Measurements from ENCODE around the gene UST.
A peak's percentile ranks its signal among the peaks of the same experiment; 100 is the strongest.
"Not testable (repeated sequence)": the region's sequence is repeated elsewhere in the genome, so short reads cannot be mapped to it uniquely, and the experiment has no call there.

Gene UST

DNA sequence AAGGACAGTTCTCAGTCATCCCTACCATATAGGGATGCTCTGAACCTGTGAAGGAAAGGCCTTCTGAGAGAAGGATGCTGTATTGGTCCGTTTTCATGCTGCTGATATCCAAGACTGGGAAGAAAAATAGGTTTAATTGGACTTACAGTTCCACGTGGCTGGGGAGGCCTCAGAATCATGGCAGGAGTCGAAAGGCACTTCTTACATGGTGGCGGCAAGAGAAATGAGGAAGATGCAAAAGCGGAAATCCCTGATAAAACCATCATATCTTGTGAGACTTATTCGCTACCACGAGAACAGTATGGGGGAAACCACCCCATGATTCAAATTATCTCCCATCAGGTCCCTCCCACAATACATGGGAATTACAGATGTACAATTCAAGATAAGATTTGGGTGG is 209.3 kb downstream of the UST start:
- not testable (repeated sequence) for DNase-seq

DNA sequence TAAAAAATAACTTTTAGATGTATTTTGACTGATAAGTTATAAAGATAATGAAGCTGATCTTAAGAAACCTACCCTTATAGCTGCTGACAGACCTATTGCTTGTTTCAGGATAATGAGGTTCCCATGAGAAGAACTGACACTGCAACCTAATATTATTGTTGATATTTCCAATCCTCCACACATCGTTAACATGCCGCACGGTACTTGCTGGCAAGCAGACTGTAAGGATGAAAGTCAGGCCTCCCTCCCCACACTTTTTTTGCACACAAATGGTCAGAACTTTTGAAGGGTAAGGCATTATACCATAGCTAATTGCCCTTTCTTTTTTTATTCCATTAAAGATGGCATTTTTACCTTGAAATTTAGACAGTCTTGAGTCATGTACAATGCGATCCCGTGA is 210.9 kb downstream of the UST start:
- no peak for DNase-seq

DNA sequence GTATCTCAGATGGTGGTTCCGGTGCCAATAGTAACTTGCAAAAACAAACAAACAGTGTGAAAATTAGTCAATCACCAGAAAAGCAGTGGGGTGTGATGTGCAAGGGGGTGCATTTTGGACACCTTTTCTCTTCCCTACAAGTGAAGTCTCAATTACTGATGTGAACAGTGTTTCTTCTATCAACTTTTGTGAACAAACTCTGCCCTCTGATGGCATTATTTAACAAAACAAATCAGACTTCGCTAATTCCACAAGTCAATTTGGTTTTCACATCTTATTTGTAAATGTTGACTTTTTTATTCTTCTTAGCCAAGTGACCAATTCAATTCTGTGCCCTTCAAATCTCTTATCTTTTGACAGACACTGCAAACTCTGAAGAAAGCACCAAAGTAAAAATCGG is 212.2 kb downstream of the UST start:
- no peak for DNase-seq

DNA sequence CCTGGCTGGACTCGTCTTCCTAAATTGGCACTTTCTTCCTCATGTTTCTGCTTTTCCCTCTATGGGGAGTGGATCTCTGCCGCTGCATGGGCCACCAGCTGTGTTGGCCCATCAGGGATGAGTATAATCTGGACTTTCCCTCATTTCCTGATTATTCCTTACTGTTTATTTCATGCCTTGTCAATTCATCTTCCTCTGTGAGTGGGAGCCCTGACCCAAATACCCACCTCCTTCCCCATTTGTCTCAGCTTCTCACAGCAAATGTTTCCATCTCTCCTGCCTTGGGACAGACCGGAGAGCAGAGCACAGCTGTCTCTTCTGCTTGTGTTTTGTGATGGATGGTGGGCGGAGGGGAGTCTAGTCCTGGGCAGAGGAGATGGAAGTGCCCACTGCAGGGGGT is 212.7 kb downstream of the UST start:
- no peak for DNase-seq

DNA sequence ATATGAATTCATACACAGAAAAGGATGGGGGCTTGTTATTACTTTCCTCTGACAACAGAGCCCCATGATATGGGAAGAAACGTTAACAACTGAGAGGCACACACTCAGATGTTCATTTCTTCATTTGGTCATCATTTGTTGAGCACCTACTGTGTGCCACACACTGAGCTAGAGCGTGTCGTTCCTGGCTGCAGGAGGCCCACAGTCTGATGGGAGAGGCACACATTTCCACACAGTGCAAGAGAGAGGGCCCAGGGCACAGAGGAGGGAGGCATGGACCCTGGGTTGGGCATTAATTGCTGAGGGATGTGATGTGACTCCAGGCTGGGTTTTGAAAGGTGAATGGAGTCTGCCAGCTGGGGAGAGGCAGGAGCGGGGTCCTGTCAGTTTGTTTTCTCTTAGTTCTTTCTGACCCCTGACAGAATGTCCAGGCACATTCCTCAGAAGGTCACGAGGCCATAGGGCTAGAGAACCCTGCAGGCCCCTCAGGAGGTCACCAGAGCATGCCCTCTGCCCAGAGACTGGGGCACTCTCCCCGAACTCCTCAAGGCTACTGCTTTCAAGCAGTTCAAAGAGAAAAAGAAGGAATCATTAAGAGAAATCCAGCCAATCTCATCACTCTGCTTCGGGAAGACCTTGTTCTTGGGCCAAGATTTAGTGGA is 216.2 kb downstream of the UST start:
- DNase-seq, result no peak

DNA sequence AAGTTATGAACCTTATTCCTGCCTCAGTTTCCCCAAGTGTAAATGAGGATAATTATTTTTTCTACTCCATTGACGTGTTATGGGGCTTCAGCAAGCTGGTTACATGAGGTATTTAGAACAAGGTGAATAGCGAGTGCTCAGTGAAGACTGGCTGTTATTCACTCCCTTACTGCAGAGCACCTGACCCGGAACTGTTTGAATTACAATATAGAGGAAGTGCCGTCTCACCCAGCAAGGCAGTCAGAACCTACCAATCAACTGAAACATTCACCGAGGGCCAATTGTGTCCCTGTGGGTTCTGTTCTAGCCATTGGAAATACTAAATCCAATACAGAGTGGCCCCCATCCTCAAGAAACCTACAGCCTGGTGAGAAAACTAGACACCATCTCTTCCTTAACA is 216.9 kb downstream of the UST start:
- DNase-seq, result no peak

DNA sequence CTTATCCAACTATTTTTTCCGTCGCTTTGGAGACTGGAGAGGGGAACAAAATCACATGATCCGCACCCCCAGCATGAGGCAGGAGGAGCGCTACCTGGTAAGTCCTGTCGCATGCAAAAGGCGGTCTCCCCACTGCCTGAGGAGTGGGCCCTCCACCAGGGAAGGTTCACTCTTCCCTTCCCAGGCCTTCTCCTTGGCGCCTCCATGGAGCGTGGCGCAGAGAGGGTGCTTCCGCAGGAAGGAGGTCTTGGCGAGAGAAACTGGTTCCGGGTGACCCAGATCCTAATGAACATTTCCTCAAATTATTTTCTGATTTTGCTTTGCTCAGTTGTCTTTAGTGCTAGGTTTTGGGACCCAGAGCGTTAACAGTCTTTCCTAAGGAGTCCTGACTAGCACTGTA is 217.6 kb downstream of the UST start:
- DNase-seq, result no peak

DNA sequence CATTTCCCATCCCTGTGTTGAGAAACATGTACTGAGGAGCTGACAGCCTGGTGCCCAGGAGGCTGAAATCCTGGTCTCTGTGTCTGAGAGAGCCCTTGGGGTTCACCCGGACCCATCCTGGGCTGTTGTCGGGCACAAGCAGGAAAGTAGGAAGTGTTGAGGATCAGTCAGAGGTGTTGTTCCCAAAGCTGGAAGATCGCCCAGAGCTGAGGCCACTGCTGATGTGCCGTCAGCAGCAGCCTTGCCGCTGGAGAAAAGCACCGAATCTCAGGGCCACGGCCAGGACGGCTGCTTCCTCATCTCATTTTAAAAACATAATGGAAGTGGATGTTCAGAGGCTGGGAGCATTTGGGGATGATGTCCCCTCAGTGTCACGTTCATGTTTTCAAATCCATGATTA is 218.5 kb downstream of the UST start:
- DNase-seq, result no peak

DNA sequence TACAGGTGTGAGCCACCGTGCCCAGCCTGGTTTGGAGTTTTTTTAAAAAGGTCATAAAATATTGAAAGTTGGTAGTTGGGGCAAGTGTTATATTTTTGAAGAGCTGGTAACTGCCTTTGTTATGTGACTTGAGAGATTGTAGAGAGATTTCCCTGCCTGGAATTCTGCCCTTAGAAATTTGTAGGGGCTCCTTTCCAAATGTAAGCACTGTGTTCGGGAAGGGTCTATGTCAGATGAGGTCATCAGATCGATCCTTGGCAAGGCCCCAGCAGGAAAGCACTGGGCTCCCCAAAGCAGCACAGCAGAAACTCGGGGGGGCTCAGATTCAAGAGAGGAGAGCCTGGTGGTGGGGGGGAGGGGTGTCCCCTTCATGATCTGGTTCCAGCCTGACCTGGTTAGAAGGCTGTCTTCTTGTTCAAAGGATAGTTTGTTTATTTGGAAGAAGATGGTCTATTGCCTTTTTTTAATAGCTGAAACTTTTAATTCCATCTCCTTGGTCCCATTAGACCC is 220.2 kb downstream of the UST start:
- DNase-seq, result no peak

DNA sequence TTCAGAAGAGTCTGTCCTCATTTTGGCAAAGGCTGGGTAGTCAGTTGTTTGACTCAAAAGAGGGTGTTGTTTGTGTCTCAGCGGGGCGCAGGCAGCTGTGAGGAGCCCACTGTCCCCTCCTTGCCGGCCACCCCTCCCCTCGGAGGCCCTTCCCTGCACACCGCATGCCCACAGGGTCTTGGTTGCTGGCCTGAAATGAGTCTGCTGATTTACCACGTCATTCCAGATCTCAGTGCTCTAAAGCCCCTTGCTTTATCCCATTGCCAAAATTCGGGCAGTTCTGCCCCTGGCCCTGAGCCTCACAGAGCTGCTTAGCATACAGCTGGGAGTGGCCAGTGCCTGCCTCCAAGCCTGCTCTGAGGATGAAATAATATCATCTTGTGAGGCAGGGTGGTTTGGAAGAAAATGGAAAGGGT is 220.7 kb downstream of the UST start:
- DNase-seq, result no peak

DNA sequence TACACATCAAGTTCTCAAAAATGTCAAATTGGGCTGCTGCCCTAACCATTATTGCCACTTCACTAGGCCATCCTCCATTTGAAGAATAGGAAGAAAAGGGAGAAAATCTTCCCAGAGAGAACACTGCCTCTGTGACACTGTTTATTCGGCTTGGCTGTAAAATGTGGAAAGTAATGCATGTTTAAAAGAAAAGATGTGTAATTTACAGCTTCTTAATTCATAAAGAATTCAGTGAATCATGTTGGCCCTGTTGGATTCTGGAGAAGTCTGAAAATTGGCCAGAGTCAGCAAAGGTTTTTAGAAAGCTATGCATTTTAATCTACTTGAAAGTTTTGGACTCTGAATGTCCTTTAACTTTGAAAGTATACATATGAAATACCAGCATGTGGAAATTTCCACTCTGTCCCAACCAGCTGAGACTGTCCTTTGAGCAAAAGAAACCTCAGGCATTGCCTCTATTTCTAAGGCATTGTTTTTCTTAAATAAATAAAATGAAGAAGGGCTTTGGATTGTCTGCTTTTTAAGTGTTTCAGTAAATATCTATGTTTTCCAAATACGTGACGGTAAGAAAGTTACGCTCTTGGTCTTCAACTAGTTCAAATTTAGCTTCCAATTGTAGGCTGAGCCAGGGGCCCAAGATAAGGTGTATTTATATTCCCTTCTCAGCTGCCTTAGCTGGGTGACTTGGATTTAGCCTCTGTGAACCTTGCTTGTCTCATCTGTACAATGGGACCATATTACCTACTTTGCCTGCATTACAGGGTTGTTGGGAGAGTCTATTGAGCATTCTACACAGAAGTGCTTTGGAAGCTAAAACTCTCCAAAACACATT is 222.2 kb downstream of the UST start:
- DNase-seq, result no peak

DNA sequence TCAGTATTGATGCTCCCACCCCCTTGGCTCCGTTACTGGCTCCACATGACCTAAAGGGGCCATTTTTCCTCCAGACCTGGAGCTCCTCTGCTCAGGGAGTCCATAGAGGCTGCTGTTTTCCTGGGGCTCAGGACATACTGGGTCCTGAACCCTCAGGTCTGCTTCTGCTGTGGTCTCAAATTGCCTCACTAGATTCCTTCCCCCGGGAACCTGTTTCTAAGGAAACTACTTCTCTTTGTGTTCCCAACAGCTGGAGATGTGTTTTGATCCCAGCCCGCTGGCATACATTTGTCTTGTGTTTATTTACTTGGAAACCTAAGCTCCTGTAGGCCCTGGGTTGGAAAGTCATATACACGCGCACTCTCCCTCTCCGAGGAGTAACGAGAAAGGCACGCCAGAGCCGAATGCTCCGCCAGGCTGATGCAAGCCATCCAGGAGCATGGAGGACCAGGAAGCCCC is 222.8 kb downstream of the UST start:
- DNase-seq, result no peak

DNA sequence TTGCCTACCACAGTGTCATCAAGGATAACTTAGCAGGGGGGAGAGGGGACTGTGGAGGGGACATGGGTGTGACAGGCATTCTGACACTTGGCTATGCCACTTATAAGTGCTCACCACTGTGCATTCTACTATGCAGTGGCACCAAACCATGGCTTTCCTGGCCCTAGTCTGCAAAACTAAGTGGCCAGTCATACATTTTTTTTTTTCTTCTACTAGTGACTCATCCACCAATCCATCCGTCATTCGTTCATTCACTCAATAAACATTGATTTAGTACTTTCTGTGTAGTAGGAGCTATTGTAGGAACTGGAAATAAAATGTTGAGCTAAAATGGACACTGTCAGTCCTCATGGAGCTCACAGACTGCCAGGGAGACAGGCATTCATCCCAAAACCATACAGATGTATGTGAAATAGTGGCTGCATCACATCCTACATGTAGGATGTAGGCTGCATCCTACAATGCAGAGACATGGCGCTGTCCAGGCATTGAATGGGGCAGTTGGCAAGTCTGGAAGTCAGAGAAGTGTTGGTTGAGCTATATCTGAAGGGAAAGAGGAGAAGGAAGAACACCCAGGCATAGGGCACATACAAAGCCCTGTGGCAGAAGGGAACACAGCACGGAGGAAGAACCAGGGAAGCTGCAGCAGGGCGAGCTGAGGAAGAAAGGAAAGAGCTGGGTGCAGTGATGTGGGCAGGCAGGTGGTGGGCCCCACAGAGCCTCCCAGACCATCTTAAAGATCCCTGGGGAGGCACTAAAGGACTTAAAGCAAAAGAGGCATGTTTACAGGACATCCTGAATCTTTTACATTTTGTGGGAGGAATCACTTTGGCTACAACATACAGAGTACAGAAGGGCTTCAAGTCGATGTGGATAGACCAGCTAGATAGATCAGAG is 224.4 kb downstream of the UST start:
- no peak for DNase-seq

DNA sequence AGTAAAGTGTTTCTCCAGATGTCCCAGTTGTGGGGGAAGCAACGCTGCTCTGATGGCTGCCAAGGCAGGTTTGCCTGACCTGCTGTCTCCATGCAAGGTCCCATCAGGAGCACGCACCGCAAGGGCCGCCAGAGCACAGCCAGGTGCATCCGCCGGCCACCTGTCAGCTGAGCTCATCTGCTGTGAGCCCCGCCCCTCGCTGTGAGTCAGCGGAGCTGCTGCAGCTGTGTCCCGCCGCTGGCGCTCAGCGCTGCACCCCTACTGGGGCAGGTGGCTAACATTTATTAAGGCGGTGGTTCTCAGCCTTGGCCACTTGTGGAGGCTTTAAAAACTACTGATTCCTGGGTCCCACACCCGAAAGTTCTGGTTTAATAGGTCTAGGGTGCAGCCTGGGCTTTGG is 225.7 kb downstream of the UST start:
- peak; percentile 24 to 52 for DNase-seq

DNA sequence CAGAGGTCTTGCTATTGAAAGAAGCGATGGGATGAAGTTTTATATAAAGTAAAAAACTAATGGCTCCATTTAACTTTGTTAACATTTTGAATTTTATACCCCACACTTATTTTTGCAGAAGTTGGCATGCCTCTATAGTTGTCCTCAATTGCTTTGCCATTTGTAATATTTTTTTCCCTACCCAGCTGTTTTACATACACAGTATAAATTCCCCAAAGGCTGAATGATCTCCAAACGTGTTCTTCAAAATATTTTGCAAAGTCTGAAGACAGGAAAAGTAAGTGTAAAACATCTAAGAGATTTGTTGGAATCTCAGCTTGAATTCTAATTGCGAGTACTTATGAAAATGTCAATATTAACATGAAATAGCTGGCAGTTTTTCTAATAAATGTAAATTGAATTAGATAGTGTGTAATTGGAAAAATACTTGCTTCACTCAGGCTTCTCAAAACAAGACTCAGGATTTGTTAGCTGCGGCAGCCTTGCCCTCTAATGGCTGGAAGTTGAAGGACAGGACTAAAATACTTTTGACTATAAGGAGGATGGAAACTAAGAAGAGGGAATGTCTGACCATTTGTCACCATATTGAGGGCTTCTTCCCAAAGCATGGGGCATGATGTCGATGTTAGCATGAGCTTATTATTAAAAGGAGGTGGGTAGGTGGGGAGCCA is 226.8 kb downstream of the UST start:
- no peak for DNase-seq

DNA sequence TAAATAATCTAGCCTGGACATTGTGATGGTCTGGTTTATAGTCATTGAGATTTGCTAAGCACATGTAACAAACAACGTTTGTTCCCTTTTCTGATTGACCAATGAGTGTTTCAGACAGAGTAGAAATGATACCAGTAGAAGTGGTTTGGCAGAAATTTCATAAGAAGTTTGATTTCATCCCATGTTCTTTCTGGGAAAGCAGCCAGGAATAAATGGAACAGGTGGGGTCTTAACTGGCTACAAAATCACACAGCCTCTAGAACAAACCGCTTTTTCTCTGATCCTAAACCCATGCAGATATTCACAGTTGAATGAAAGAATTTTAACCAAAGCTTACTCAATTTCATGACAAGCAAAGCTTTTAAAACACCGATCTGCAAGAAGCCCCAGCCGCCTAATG is 227.5 kb downstream of the UST start:
- no peak for DNase-seq

DNA sequence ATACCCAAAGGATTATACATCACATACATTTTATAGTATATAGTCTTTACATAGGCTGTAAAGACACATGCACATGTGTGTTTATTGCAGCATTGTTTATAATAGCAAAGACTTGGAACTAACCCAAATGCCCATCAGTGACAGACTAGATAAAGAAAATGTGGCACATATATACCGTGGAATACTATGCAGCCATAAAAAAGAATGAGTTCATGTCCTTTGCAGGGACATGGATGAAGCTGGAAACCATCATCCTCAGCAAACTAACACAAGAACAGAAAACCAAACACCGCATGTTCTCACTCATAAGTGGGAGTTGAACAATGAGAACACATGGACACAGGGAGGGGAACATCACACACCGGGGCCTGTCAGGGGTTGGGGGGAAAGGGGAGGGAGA is 231.5 kb downstream of the UST start:
- DNase-seq, result not testable (repeated sequence)

DNA sequence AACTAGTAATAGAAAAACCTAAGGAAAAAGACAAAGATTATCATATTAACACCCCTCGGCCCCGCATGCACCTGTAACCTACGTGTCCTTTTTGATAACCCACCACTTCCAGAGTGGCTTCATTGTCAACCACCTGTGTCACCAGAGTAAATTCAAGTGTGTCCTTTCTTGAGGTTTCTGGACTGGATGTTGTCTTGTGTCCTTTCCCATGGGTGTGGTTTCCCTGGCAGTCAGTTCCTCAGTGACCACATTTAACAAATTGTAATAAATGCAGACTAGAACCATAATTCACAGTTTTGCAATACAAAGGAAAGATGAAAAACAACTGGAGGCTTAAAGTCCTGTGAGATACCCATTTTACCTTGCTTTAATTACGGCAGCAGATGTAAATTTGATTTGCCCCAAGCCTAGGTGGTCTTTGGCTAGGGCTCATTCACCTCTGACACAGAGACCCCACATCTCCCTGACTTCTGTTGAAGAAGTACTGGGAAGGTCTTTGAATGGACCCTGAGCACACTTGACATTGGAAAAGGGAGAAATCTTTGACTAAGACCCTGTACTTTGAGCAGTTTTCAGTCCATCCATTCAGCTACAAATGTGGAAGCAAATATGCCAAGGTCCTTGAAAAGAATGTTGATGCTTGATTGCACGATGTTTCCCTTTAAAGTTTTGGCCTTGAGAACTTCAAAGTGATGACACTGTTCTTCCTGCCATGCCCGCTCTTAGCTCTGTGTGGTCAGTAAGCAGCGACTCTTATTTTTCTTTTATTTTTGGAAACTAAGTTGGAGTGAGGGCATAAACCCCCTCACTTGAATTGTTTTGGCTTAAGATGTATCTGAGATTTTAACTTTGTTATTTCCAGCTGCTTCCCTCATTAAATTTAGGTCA is 232.4 kb downstream of the UST start:
- DNase-seq, result no peak

DNA sequence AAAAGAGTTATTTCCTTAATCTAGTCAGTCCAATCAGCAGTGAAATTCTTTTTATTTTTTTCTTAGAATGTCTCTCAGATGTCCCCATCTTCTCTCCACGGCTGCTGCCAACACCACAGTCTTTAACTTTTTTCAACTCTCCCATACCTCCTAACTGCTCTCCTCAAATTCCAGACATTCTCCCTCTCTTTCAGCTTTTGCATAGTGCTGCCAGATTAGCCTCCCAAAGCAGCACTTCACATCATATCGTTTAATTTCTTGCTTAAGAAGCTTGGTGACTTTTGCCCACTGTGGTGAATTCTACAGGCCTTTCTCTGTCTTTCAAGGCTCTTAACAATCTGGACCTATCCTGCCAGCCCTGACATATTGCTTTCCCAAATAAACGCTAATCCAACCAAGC is 233.4 kb downstream of the UST start:
- DNase-seq, result no peak

DNA sequence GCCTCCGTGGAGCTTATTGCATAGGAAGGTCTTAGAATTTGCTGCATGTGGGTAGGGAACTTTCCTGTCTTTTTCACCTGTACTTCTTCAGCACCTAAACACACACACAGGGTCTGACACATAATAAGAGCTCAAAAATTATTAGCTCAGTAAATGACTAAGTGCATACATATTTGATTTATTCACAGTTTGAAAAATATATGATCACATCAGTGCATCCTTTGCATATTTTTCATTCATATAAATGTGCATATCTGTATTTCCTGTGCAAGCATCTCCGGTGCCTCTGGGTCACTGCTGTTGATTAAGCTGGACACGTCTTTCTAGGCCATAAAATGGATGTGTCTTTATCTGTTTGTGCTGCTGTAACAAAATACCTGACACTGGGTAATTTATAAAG is 234.7 kb downstream of the UST start:
- no peak for DNase-seq

DNA sequence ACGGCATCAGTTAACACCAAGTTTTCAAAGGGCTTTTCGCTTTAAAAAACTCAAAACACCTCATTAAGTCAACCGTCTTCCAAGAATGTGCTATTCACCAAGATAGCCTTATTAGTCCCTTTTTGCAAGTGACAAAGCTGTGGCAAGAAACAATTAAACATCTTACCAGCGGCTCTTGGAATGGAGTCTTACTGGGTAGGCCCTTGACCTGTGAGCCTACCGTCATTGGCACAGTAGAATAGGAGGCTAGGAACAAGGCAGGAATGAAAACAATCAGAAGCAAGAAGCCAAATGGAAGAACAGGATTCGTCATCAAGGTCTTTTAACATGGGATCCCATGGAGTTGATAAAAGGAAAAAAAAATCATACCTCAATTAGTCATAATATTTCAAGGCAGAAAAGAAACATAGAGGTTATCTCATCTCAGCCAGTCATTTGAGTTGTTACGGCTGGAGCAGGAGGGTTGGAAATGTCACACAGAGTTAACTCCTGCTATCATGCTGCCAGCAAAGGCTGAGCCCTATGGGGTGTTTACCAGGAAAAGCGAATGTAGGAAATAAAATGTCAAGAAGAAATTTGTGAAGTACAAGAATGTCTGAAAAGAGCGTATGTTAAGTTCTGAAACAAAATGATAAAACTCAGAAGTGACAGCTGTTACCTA is 236.4 kb downstream of the UST start:
- DNase-seq, result no peak

All from CD4-positive, alpha-beta T cell treated with Interleukin-1 beta for 1 hour (primary cell).